GM04504 (cell line): ENCODE data around the gene PKIG.
"Not testable (repeated sequence)": the region's sequence is repeated elsewhere in the genome, so short reads cannot be mapped to it uniquely, and the experiment has no call there.

Source experiments
- DNase-seq: peaks from one replicate; pipeline ENCODE4 v3.0.0-alpha.2; 2012; ENCODE audit warnings: low read depth

The PKIG gene

GRCh38 chr20:44572551-44573500 lies 9.6 kb upstream of the PKIG start:
- peak; percentile 85 for DNase-seq

- no peak for DNase-seq
Observed at GRCh38 chr20:44573501-44573869, 8.9 kb upstream of the PKIG start.

GRCh38 chr20:44574372-44574771 lies 8.0 kb upstream of the PKIG start:
- DNase-seq = no peak

GRCh38 chr20:44576297-44576696 lies 6.1 kb upstream of the PKIG start:
- DNase-seq = no peak

GRCh38 chr20:44579313-44580081 lies 2.9 kb upstream of the PKIG start:
- no peak for DNase-seq

GRCh38 chr20:44580581-44581268 lies 1.7 kb upstream of the PKIG start:
- no peak for DNase-seq

DNA sequence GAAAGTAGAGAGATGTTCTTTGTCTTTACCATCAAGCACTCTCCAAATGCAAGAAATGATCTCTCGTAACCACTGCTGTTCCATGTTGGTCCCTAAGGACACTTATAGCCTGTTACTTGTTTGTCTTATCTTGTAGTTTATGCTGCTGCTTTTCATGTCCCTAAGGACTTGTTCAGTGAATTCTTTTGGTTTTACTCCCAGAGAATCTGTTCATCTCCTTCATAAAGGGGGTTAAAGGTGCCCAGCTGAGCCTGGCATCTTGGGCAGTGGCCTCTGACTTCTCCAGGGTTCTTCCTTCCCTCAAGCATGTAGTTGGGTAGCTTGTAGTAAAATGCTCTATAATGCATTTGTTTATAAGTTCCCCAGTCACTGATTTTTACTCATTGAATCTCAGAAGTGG lies 864 bp upstream of the PKIG start:
- DNase-seq = no peak

DNA sequence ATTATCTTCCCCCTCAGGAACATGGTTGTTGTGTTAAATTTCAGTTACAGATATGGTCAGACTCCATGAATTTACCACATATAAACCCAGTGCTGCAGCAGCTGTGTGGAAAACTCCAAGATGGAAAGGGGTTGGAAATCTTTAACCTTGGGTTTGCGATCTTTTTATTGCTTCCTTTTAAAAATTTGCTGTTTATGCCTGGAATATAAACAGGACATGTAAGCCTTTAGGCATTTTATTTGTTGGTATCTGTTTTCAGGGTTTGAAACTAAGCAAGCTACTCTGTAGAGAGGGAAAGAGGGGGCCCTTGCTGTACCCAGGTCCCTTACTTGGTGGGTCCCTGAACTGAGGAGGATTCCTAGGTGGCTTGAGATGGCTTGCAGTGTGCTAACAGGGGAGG lies 778 bp downstream of the PKIG start:
- no peak for DNase-seq

DNA sequence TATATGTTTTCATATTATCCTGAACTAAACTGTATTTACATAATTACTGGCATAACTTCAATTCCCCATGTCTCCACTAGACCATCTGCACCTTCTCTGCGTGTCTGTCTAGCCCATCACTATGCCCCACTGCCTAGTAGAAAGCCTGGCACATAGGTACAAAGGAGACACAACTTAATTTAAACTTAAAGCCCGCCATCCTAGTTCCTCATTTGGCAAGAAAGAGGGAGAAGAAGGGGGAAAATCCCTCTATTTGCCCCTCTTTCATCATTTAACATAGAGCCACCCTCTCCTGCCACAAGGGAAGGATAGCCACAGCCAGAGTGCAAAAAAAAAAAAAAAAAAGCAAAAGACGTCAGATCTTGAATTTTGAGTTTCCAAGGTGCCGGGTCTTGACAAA lies 1.8 kb downstream of the PKIG start:
- DNase-seq = no peak

- DNase-seq = no peak
Observed at GRCh38 chr20:44585057-44585963, 2.9 kb downstream of the PKIG start.

GRCh38 chr20:44586289-44586911 lies 4.0 kb downstream of the PKIG start:
- DNase-seq = no peak

DNA sequence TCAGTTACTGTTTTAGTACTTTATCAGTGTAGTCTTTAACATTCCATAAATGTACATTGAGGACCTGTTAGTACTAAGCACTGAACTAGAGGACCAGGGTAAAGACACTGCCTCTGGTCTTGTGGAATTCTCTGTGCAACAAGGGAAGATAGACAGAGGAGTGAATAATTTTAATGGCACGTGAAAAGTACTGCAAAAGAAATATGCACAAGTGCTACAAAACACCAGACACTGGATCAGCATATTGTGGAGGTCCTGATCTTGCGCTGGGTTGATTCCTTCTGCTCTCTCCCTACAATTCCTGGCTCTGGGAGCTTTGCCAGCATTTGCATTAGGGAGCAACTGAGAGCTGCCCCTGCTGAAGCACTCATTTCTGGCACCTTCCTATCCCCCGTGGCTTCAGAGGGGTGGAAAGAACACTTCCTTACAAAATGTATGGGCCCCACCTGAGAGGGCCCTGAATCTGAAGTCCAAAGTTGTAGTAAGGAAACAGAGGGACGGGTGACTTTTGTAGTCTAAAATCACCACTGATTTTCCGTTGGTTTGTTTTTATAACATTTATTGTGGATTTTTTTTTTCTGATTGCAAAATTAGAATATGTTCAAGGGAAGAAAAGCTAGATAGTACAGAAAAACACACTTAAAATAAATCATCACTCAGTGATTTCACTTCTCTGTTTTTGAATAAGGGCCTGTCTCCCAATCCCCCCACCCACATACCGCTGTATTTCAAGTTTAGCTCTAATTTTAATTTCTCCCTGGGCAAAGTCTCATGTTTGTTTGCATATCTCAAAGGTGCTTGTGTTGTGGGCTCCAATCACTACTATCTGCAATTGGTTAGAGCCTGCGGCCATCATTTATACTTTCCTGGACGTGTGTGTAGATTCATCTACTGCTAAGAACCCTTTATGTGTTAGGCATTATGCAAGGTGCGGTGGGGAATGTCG lies 4.9 kb downstream of the PKIG start:
- DNase-seq = no peak

GRCh38 chr20:44588321-44588720 lies 5.9 kb downstream of the PKIG start:
- DNase-seq = not testable (repeated sequence)

DNA sequence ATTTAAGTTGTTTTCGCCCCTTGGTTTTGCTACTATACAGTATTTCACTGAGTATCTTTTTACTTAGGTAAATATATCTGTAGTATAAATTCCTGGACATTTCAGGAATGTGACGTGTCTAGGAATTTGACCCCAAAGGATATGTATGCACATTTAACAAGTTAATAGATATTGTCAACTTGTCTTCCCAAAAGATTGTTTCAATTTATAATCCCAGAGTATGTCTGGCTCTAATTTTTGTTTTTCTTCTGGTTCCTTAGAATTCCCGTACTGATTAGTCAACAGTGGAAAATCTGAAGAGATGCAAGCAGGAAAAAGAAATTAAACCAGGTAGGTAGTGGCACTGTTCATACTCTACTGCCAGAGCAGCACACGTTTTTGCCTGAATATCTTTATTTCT lies 7.2 kb downstream of the PKIG start:
- no peak for DNase-seq

DNA sequence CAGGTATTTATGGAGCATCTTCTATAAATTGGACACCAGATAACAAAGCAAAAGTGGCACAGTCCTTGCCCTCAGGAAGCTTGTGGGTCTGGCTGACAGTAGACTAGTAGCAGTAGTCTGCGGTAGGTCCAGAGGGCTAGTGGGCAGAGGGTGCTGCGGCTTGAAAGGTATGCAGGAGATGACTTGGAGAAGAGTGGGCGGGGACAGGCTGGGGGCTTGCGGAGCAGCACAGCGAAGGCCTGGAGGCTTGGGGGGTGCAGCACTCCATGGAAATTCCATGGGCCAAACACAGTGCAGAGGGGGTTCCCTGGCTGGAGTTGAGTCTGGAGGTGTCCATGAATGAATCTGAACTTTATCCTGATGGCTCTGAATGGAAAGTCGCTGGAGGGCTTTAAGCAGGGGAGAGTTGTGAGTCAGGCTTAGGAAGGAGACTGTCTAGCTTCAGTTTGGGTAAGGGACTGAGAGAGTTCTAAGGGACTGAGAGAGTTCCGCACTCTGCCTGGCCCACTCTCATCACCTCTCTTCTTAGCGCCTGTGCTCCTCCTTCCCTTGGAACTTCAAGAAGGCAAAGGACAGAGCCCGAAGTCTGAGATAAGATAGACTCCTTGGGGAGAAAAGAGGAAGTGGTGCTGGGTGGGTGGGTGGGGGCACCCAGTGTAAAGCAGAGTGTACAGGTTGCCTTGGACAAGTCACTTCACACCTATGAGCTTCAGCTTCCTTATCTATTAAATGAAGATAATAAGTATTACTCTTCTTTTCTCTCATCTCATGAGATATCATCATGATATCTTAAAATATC lies 8.8 kb downstream of the PKIG start:
- DNase-seq = no peak

- no peak for DNase-seq
Observed at GRCh38 chr20:44592366-44592765, 10.0 kb downstream of the PKIG start.

GRCh38 chr20:44593751-44594150 lies 11.4 kb downstream of the PKIG start:
- DNase-seq = no peak

DNA sequence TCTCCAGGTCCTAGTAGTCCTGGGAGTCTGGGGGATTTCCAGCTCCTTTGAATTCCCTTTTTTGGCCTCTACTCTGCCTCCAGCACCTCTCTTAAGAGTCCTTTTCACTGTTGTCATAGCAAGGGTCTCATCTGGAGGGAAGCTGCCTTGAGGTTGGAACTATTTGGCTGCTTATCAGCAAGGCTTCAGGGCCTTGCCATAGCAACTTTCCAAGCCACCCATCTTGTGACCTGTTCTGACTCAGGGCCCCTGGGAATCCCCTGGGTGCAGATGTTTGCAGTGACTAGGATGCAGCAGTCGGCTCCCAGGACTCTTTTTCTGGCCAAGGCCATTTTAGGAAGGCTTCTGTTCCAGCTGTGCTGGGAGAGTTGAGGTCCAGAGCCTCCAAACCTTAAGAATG lies 12.4 kb downstream of the PKIG start:
- DNase-seq = peak; percentile 57

- DNase-seq = no peak
Observed at GRCh38 chr20:44596010-44596409, 13.6 kb downstream of the PKIG start.
